Stimulated activated CD8-positive, alpha-beta memory T cell treated with anti-CD3 and anti-CD28 coated beads, Interleukin-7, amount 100 ng/mL, for 24 hours (primary cell): ENCODE measurements around the gene TNRC6B.
A peak's percentile ranks its signal among the peaks of the same experiment; 100 is the strongest.
"Not testable (repeated sequence)": the region's sequence is repeated elsewhere in the genome, so short reads cannot be mapped to it uniquely, and the experiment has no call there.

Experiments used
- DNase-seq: peaks from one replicate; pipeline ENCODE4 v3.0.0-alpha.2; 2020; ENCODE audit warnings: low read depth

Gene TNRC6B

DNA sequence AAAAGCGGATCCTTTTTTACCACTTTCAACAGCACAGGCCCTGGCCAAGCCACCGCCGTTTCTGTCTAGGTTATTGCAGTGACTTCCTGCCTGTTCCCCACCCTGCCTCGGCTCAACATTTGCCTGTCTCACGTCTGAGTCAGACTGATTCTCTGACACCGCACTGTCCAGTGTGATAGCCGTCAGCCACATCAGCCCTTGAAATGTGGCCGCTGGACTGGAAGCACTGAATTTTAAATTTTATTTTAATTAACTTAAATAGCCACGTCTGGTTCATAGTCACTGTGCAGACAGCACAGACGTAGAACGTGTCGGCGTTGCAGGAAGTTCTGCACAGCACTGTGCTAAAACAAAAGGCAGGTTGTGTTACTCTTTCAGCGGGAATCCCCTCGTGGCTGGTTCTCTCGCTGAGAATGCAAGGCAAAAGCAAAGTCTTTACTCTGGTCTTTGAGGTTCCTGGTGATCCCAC is 112.3 kb downstream of the TNRC6B start:
- peak; percentile 37 for DNase-seq

DNA sequence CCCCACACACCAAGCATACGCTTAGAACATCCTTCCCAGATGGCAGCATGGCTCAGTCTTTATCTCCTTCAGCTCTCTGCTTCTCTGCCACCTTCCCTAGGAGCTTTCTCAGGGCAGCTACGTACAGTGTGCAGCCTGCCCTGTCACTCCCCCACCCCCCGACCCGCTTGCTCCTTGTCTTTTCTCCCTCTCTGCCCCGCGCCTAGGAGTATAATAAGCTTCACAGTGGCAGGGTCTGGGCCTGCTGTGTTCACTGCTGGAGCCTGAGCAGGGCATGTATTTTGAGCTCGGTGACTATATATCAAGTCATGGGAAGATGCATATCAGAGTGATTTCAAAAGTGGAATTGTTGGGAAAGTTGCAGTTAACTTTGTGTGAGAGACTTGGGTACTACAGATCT is 112.8 kb downstream of the TNRC6B start:
- DNase-seq = no peak

DNA sequence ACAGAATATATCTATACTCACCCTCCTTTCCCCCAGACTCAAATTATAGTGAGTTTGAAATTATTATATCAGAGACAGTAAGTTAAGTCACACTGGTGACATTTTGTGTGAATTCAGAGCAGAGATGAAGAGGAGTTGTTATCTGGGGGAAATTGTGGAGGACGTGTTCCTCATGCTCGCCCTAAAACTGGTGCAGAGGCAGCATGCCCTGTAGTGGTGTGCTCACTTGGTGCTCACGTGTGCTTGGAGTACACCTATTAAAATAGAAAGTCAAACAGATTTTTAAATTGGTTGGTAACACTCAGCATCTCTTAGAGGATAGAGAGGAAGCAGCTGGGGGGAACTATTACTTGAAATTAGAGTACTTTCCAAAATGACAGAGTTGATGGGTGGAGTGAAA is 117.0 kb downstream of the TNRC6B start:
- no peak for DNase-seq

DNA sequence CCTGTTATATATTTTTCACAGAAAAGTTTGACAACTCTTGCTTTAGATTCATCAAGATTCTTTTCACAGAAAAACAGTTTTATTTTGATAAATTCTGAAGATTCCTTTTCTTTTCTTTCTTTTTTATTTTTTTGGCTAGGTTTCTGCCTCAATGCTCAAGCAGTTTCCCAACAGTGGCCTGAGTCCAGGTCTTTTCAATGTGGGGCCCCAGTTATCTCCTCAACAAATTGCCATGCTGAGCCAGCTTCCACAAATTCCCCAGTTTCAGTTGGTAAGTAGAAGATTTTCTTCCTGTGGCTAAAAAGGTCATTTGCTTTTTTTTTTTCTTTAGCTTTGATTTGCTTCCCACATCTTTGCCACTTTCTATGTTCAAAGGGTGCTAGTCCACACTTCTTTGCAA is 122.6 kb downstream of the TNRC6B start:
- no peak for DNase-seq

DNA sequence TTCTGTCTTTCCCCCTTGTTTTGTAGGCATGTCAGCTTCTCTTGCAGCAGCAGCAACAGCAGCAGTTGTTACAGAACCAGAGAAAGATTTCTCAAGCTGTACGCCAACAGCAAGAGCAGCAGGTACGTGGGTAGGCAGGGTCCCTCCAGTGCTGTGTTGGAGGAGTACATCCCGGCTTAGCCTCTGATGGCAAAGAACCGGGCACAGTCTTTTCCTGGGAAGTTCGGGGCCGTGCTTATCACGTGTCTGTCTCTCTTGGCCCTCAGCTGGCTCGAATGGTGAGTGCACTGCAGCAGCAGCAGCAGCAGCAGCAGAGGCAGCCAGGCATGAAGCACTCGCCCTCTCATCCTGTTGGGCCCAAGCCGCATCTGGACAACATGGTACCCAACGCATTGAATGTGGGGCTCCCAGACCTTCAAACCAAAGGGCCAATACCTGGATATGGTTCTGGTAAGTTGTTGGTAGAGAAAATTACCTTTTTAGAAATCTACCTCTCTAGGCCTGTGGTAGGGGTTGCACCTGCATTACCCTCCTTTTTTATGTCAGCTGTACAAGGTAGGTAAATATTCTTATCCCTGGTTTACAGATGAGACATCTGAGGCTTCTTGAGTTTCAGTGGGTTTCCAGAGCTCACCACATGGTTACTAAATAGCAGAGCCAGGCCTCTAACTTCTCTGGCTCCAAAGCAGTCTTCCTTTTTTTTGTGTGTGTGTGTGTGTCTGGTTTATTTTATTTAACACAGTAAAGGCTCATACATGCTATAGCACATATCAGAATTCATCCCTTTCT is 123.4 kb downstream of the TNRC6B start:
- DNase-seq = no peak

DNA sequence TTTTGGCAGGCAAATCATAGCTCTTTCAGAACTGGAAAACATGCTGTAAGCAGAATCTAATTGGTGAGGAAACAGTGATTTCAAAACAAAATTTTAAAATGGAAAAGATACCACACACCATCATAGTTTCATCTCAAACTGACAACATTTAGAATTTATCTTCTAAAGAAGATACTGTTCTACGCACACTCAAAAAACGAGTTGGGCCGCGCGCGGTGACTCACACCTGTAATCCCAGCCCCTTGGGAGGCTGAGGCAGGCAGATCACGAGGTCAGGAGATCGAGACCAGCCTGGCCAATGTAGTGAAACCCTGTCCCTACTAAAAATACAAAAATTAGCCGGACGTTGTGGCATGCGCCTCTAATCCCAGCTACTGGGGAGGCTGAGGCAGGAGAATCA is 124.4 kb downstream of the TNRC6B start:
- no peak for DNase-seq

DNA sequence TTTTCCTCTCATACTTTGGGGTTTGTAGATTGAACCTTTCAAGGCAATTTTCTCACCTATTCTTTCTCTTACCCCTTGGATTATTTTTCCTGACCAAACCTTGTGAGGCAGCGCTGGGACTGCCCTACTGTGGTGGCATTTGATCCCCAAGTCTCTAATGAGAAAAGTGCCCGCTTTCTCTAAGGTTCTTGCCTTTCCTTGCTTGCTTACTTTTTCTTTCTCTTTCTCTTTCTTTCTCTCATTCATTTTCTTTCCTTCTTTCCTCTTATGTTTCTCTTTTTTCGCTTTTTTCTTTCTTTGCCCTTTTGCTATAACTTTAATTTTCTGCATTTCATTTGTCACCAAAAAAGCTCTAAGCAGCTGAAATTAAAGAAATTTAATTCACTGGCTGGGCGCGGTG is 127.9 kb downstream of the TNRC6B start:
- no peak for DNase-seq

DNA sequence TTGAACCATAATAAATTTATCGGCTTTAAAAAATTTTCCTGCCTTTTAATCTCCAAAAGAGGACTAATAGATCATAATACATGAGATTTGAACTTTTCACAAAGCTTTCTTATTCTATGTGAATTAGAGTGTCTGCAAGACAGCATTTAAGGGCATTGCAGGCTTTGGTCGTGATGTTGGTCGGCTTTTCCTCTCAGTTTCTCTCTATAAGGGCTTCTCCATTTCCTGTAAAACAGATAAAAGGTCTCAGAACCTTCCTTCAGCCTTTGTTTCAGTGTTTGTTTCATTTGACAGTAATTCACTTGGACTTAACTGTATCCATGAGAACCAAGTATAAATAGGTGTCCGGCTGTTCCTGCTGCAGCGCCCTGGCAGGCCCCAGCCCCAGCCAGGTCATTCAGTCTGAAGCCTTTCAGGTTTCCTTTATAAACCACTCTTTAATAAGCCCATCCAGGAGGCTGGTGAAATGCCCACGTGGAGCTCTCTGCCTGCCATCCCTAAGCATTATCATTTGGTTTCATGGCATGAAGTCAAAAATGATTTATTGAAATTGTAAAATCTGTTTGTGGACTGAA is 131.4 kb downstream of the TNRC6B start:
- DNase-seq = no peak

DNA sequence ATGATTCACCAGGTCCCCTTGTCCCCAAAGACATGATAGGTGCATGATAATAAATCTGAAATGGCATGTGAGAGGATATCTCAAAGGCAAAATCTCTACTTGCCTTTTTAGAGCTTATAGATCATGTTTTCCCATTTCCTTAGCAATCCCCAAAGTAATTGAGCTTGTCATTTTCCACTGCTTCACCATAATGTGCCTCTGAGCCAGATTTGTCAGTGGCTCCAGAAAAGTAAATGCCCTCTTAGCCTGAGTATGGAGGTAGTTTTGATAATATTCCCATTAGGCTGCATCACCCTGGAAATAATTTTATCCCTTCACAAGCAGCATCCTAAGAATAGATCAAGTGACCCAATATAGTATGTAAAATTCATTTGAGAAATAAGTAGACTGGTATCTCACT is 131.9 kb downstream of the TNRC6B start:
- DNase-seq = no peak

DNA sequence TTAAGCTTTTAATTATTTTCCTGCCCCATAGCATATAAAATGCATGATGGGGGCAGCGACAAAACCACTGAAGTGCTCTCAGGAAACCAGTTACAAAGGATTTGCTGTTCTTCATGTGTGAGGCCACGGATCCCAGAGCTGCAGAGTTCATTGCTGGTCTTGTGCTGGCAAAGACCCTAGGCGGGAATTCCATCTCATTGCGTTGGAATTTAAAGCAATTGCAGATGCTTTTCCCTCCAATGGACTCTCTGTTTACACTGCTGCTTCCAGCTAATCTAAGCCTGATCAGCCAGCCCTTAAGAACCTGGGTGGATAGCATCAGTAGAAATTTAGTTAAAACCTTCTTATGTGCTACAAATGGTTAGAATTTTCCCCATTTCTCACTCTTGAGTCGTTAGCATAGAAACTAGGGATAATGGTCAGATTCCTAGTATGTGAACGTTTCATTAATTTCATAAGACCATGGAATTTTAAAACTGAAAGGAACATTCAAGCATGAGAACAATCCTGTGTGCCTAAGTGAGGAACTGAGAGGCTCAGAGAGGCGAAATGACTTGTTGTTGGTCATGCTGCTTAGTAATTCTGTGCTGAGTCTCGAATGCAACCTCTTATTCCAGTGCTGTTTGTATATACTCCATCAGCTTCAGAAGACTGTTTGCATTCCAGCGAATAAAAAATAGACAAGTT is 132.5 kb downstream of the TNRC6B start:
- DNase-seq = no peak

DNA sequence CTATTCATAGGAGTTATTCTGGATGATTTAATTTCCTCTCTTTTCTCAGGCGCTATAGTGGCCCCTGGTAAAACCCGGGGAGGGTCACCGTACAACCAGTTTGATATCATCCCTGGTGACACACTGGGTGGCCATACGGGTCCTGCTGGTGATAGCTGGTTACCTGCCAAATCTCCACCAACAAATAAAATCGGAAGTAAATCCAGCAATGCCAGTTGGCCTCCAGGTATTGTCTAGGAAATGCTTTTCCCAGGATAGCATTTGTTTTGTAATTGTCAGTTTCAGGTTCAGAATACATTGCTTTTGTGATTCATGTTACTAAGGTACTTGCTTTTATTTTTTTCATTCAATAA is 133.0 kb downstream of the TNRC6B start:
- DNase-seq = no peak

DNA sequence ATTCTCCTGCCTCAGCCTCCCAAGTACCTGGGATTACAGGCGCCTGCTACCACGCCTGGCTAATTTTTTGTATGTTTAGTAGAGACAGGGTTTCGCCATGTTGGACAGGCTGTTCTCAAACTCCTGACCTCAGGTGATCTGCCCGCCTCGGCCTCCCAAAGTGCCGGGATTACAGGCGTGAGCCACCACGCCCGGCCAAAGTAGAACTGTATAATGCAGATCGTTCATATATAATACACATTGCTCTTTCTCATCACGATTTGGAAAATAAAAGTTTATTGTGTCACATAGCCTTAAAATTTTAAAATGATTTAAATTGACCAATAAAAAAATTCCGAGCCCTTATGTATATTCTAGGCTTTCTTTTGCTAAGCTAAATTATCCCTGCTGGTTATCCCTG is 133.9 kb downstream of the TNRC6B start:
- not testable (repeated sequence) for DNase-seq

DNA sequence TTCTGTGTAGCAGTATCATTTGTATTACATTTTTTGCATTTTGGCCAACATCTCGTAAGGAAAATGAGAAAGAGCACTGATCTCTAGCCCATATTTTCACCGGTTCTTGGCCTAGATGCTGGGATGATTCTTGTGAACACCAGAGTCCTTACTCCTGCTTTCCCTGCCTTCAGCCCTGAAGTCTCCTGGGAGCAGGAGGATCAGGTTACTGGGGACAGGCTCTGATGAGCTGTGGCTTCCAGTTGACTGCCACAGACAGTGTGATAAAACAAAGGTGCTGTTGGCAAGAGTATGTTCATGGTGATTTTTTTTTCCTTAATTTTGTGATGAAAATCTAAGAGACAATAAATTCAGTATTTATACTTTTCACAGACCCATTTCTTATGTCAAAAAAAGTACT is 134.3 kb downstream of the TNRC6B start:
- DNase-seq = no peak

DNA sequence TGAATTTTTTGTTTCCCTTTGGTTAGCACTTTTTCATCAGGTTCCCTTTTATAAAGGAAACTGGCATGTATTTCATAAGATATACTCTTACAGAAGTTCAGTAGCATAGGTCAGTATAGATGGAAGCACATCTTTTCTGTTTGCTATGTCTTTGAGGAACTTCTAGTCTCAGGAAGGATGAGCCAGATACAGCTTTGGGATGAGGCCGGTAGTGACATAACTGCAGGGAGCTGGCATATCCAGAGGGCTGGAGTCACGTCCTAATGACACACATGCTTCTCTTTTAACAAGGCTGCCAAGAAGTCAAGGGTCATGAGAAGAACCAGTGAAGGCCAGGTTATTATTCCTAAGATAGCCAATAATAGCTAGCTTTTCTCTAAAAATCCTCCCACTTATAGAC is 135.3 kb downstream of the TNRC6B start:
- no peak for DNase-seq

DNA sequence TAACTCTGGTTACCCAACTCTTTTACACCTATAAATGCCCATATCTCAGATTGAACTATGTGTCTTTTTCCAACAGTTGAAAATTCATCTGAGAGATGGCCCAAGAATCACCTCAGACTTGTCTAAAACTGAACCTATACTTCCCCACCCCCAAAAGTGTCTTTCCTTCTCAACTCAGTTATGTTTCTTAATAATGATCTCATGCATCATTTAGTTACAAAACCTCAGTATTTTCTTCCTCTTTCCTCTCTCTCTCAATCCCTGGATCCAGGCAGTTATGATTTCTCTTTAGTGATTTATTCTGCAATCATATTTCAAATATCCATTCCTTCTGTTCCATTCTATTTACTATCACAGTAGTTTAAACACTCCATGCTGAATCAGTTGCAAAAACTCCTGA is 136.3 kb downstream of the TNRC6B start:
- DNase-seq = no peak

DNA sequence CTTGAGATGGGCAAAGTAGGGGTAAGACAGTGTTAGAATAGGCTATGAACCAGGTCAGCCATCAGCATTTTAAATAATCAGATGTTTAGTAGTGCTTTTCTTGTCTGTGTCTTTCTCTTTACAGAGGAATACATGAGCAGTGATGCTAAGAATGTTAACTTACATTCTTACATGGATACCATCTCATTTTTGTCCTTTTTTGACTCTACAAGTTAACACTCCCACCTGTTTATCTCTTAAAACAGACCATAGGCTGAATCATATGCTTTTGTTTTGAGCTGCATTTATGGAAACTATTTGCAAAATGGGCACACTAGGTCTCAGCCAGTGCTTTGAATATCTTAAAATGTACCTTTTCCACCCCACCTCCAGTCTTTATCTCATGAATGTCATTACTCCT is 143.0 kb downstream of the TNRC6B start:
- DNase-seq = no peak

DNA sequence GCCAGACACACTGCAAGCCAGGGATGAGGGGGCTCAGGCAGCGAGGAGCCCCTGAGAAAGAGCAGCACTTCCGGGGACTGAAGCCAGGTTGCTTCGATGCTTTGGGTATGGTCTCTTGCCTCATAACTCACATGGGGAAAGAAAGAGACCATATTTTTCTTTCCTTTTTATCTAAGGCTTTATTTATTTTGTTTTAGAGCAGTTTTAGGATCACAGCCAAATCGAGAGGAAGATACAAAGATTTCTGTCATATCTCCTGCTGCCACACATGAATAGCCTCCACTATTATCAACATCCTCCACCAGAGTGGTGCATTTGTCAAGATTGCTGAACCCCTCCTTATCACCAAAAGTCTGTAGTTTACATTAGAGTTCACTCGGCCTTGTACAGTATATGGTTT is 144.3 kb downstream of the TNRC6B start:
- DNase-seq = no peak

DNA sequence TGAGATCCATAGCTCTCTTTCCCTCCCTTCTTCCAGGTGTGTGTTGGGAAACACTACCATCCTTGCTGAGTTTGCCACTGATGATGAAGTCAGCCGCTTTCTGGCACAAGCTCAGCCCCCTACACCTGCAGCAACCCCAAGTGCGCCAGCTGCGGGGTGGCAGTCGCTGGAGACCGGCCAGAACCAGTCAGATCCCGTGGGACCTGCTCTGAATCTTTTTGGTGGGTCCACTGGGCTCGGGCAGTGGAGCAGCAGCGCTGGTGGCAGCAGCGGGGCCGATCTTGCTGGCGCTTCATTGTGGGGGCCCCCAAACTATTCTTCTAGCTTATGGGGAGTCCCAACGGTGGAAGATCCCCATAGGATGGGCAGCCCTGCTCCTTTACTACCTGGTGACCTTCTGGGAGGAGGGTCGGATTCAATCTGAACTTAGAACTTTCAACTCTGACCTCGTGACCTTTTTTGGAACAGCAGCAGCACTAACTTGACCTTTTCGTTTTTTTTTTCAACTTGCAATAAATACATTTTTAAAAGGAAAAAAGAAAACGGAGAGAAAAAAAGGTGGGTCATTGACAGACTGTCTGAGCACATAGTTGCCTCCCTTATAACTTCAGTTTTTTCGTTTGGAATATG is 145.2 kb downstream of the TNRC6B start:
- DNase-seq = no peak

DNA sequence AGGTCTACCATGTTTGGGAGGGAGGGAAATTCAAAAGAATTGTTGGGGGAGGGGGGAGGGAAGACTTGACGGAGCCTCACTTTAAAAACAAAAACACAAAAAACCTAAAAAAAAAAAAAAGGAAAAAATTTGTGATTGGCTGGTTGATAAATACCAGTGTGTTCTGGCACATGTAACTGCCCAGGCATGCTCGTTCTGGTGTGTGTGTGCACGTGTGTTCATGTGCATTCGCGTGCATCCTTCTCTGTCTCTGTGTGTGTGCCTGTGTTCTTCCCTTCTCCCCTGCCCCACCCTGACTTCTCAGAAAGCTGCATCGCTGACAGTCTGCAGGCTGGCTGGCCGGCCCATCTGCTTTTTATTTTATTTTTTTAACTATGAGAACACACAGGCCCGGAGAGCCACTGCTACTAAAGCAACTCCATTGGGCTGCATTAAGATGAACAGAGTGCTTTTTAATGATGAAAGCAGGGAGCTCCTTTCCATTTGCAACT is 146.0 kb downstream of the TNRC6B start:
- no peak for DNase-seq

DNA sequence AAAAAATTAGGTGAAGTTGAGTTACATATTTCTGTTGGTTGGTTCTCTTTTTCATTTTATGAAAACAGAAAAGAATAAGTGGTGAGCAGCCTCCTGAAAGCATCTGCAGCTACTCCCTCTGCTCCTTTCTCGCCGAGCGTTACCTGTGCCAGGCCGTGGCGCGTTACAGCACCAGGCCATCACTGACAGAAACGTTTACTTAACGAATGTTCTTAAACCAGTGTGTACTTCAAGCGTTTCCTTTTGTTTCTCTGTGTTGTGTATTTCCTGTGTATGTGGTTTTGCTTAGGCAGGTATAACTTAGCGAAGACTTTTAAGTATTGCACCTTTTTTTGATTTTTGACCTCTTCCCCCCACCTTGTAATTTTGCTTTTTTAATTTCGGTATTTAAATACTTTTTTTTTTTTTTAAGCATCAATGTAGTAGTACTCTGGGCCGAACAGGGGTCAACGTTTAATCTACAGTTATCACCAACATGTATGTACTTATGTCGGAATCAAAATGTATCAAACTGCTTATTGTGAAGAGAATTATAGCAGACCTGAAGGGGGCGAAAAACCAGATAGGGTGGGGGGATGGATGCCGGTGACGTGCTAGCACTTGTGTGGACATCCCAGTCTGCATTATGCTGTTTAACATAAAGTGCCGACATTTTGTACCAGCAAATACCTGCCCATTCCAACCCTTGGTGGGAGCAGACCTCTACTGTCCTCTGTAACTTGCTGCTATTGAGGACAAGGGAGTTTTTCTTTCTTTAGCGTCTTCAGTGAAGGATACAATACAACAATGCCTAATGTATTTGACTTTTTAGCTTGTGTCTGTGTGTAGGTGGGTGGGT is 147.0 kb downstream of the TNRC6B start:
- DNase-seq = no peak

DNA sequence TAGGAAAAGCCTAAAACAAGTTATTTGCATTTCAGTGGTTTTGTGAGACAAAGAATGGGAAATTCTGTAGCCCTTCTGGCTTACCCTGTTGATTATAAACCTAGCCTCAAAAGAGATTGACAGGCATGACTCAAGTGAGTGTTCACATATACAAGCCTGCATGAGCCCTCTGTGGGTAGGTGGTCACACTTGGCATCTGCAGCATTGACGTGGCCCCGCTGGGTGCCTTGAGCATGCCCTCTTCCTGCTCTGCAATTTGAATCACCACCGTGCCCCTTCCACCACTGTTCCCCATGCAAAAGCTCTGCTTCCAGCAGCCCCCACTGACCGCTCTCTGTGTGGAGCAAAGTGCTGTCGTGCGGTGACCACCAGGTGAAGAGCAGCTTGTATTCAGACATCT is 147.6 kb downstream of the TNRC6B start:
- DNase-seq = peak; percentile 37
